Heart left ventricle (tissue), 16 donors: Measurements from ENCODE around the gene ZFP91. TPM values are rescaled to one million over a fixed set of nuclear protein-coding genes. Genes with fewer than 3 reads are reported as not detected.
"Not testable (repeated sequence)": the region's sequence is repeated elsewhere in the genome, so short reads cannot be mapped to it uniquely, and the experiment has no call there.

ENCODE experiments used
- ATAC-seq, 4 donors: fragments of 200-7000 bp; cut with Tn5 transposase; one replicate each; pipeline ENCODE4 v1.9.1; 2020 to 2022; ENCODE audit warnings: moderate library complexity in 4 of 4, mild to moderate bottlenecking in 3 of 4, moderate number of reproducible peaks in 1 of 4
- DNase-seq, 5 donors: peaks; one replicate each; pipeline ENCODE4 v3.0.0-alpha.2; 2020
- H3K27ac ChIP-seq, 12 donors: fragments of 200-600 bp; sonication (generic) in 4 of 12; one replicate each; pipeline versions ENCODE4 v1.5.0 to v1.8.0; 2016 to 2022; ENCODE audit warnings: mild to moderate bottlenecking in 2 of 12
- H3K27me3 ChIP-seq, 9 donors: fragments of 200-600 bp; sonication (generic) in 2 of 9; one replicate each; pipeline versions ENCODE4 v1.5.1 to v1.8.0; 2016 to 2022; ENCODE audit warnings: mild to moderate bottlenecking in 3 of 9
- H3K36me3 ChIP-seq, 9 donors: fragments of 200-600 bp; sonication (generic) in 2 of 9; one replicate each; pipeline versions ENCODE4 v1.5.0 to v1.8.0; 2018 to 2022; ENCODE audit warnings: mild to moderate bottlenecking in 2 of 9
- H3K4me1 ChIP-seq, 12 donors: fragments of 200-600 bp; sonication (generic) in 4 of 12; one replicate each; pipeline versions ENCODE4 v1.5.0 to v1.8.0; 2016 to 2022; ENCODE audit warnings: mild to moderate bottlenecking in 3 of 12
- H3K4me3 ChIP-seq, 12 donors: fragments of 200-600 bp; sonication (generic) in 4 of 12; one replicate each; pipeline versions ENCODE4 v1.5.0 to v1.8.0; 2017 to 2022; ENCODE audit warnings: mild to moderate bottlenecking in 9 of 12, moderate library complexity in 4 of 12
- H3K9me3 ChIP-seq, 12 donors: fragments of 200-600 bp; sonication (generic) in 4 of 12; one replicate each; pipeline versions ENCODE4 v1.5.0 to v1.8.0; 2016 to 2022; ENCODE audit warnings: mild to moderate bottlenecking in 1 of 12
- POLR2A ChIP-seq, 2 donors: fragments of 450-650 bp; IDR thresholded peaks; one replicate each; pipeline ENCODE4 v1.6.1; 2017; ENCODE audit warnings: antibody characterized with exemption in 2 of 2, mild to moderate bottlenecking in 2 of 2, moderate library complexity in 2 of 2
- whole genome bisulfite sequencing, 4 donors: extraction: QIAGEN DNeasy Blood & Tissue Kit in 2 of 4; methylation state at CpG; one replicate each; pipeline versions ENCODE4 v1.1.5 to v1.1.7; 2013 to 2018; 5-methylcytosine and 5-hydroxymethylcytosine counted together
- intact Hi-C, 10 donors: fragments of 100-400 bp; cut with DNase I; formaldehyde crosslinking; loops; one replicate each; pipeline versions ENCODE4 v1.11.1 to v1.14.2; 2022
- polyA plus RNA-seq, 2 donors: library from polyadenylated mRNA; stranded (reverse); fragments of 200-250 nt; gene quantifications; one replicate each; pipeline ENCODE4 v1.2.3, GENCODE V29; 2013
- total RNA-seq, 9 donors: library from RNA; depleted of rRNA in 2 of 9; stranded (reverse); fragments of >200 nt in 2 of 9; fragmentation: NEBNext Ultra II Directional in 3 of 9; extraction: Animal tissue kit (Norgen Biotek cat#: 25700) in 3 of 9; gene quantifications; one replicate each; pipeline versions ENCODE4 v1.1.0 to v1.2.4, GENCODE V29; 2016 to 2023
- TF ChIP-seq, protein P1 (sequence below), 12 donors: fragments of 200-600 bp; sonication (generic) in 4 of 12; IDR thresholded peaks; one replicate each; pipeline versions ENCODE4 v1.5.0 to v1.8.0; 2018 to 2022; ENCODE audit warnings: antibody characterized with exemption in 12 of 12, mild to moderate bottlenecking in 5 of 12
- donor health status: ischemic (EF 13 %, LVEDD 7.1; RV severe dilation, severe dysfunction).
- donor health status: healthy with polysubstance abuse.
- donor health status: DM: no; HTN: yes; CAD: no.
- donor health status: DM: no; HTN: no; CAD: no.
- donor health status: ischemic (EF 25% LVEDD 6.9; RV normal size, moderate dysfunction).
- donor health status: ischemic (EF 25% LVEDD 5.7; RV mildly dilated, moderate dysfunction).
- donor health status: healthy.
- donor health status: DM: yes; HTN: yes; CAD: no.
- donor health status: ischemic (EF 35%, LVEDD 5.7; RV mildly dilated, moderate dysfunction).
- donor health status: nonischemic (EF 11% LVEDD 7.7; RV severe dilation, severe dysfunction).
- donor health status: DM: yes; HTN: yes; CAD: no.
- donor health status: PGD.
- donor health status: ischemic (EF 29% LVEDD 5.4; RV normal size, mild dysfunction).
- donor health status: nonischemic (EF 23%, LVEDD 6.1; RV moderate dilation, normal function).

ZFP91 gene
- total and polyA plus RNA-seq, 11 donors, result 11.2 to 67.0 (median 60.6) TPM

DNA sequence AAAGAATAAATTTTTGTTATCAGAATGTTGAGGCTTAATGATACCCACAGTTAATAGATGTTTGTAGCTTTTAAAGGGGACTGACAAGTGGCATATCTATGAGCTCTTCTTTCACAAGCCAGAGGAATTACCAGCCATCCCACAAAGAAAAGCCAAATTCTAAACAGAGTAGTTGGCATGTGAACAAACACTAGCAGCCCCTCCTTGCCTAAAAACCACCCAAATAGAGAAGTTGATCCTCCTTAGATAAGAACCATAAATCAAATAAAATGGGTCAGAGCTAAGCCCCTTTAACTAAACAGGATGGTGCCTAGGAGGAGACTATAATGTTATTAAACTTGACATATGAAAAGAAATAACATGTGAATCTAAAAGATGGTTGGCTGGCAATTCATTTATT is 14.6 kb upstream of the ZFP91 start:
- no peak overlapping the region for H3K27ac ChIP-seq
- H3K4me3 ChIP-seq, result no peak overlapping the region
- H3K27me3 ChIP-seq, result no peaks in the 10 kb centered on the region
- H3K4me1 ChIP-seq, result peaks cover 0 to 16% (median 0%) of the 10 kb centered on the region in 12 donors
- intact Hi-C loops, result no loop called here
- DNase-seq (no peak), ATAC-seq (no peak)
- TF ChIP-seq, protein P1, sequence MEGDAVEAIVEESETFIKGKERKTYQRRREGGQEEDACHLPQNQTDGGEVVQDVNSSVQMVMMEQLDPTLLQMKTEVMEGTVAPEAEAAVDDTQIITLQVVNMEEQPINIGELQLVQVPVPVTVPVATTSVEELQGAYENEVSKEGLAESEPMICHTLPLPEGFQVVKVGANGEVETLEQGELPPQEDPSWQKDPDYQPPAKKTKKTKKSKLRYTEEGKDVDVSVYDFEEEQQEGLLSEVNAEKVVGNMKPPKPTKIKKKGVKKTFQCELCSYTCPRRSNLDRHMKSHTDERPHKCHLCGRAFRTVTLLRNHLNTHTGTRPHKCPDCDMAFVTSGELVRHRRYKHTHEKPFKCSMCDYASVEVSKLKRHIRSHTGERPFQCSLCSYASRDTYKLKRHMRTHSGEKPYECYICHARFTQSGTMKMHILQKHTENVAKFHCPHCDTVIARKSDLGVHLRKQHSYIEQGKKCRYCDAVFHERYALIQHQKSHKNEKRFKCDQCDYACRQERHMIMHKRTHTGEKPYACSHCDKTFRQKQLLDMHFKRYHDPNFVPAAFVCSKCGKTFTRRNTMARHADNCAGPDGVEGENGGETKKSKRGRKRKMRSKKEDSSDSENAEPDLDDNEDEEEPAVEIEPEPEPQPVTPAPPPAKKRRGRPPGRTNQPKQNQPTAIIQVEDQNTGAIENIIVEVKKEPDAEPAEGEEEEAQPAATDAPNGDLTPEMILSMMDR (IDR thresholded peaks at IDR 0.05), result no peak
- no peak for TF ChIP-seq POLR2A (IDR thresholded peaks at IDR 0.05)
- no peaks in the 10 kb centered on the region for H3K9me3 ChIP-seq
- H3K36me3 ChIP-seq, result peaks cover 0 to 95% (median 78%) of the 10 kb centered on the region in 9 donors

DNA sequence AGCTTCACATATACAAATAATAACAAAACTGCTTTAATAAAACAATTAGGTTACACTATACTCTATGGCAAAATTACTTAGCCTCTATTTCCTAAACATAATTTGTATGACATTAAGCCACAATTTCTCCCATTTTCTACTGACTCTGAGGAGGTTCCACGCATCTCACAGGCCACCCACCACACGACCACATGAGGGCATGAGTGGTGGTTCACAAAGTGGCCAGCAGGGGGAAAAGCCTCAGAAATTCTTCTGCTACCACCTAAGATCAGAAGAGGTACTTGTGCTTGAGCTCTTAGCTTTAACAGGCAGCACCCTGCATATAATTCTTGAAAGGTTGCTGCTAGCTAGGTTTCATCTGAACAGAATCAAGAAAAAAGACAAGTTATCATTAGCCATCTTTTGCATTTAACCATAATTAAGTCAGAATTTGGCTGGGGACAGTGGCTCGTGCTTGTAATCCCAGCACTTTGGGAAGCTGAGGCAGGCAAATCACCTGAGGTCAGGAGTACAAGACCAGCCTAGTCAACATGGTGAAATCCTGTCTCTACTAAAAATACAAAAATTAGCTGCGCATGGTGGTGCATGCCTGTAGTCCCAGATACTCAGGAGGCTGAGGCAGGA is 10.9 kb upstream of the ZFP91 start:
- no peaks in the 10 kb centered on the region for H3K27me3 ChIP-seq
- WGBS, 4 donors, result 63 to 66% (median 64%) methylated on average over 4 of the region's 4 CpGs
- TF ChIP-seq, protein P1 (IDR thresholded peaks at IDR 0.05), result peak; percentile 55 to 84 (median 70)
- no peak for TF ChIP-seq POLR2A (IDR thresholded peaks at IDR 0.05)
- ATAC-seq (peak in 2 of 4 donors; percentile 71 to 75), DNase-seq (peak in 3 of 5 donors; percentile 20 to 44 (median 30))
- no peaks in the 10 kb centered on the region for H3K9me3 ChIP-seq
- H3K36me3 ChIP-seq, result peaks cover 0 to 76% (median 71%) of the 10 kb centered on the region in 9 donors
- no peak overlapping the region for H3K27ac ChIP-seq
- no peak overlapping the region for H3K4me3 ChIP-seq
- H3K4me1 ChIP-seq, result peaks cover 0 to 24% (median 1%) of the 10 kb centered on the region in 12 donors
- intact Hi-C loops, result loop anchor here in 3 of 10 donors (5.0 kb wide), 3 partner anchors 104 to 219 kb away; no protein-coding TSS in a partner anchor

DNA sequence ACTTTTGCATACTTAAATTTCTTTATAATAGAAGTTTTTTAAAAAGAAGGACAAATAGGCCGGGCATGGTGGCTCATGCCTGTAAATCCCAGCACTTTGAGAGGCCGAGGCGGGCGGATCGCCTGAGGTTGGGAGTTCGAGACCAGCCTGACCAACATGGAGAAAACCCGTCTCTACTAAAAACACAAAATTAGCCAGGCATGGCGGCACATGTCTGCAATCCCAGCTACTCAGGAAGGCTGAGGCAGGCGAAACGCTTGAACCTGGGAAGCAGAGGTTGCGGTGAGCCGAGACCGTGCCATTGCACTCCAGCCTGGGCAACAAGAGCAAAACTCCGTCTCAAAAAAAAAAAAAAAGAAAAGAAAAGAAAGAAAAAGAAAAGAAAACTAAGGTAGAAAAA is 6.0 kb upstream of the ZFP91 start:
- peak overlapping the region in 5 of 12 donors; percentile 34 to 100 (median 48) for H3K27ac ChIP-seq

DNA sequence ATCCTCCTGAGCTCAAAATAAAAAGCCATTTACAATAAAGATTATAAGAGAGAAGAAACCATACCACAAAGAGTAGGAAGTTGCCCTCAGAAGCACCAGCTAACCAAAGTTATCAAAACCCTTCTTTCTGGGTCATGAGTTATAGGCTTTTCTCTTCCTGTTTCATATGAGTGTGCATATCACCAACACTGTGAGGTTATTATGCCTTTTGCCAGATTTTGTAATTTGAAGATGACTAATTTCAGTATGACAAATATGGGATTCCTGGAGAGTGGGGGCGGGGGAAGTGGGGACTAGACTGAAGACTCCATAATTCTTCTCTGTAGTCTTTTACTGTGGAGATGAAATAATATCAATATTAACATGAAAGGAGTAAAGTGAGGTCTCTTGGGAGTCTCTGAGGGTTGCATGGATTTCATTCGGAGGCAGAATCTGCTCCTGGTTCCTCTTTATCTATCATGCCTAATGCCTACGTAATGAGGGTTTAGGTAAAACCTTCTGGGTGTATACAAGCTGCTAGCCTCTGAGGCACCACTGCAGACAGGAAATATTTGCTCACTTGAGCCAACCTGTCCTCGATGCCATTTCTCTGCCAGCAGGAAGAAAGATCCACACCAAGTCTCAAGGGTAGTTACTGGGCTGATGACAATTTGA is 5.3 kb upstream of the ZFP91 start:
- H3K9me3 ChIP-seq, result no peaks in the 10 kb centered on the region
- intact Hi-C loops, result loop anchor here in 5 of 10 donors (5.0 to 10.0 kb wide), 4 partner anchors 104 to 1249 kb away; partner anchors contain the start of gene TNKS1BP1 (in 1 of the 5)
- peak overlapping the region in 9 of 12 donors; percentile 13 to 100 (median 41) for H3K27ac ChIP-seq
- peak in 2 of 4 donors; percentile 1 to 33 for ATAC-seq
- peak overlapping the region in 2 of 12 donors; percentile 8 to 56 for H3K4me3 ChIP-seq
- H3K27me3 ChIP-seq, result no peaks in the 10 kb centered on the region
- WGBS, 4 donors, result 34 to 46% (median 38%) methylated on average over 4 of the region's 4 CpGs
- H3K4me1 ChIP-seq, result peaks cover 4 to 59% (median 29%) of the 10 kb centered on the region in 12 donors
- peak in 3 of 5 donors; percentile 36 to 52 (median 50) for DNase-seq
- no peak for TF ChIP-seq POLR2A (IDR thresholded peaks at IDR 0.05)
- TF ChIP-seq, protein P1 (IDR thresholded peaks at IDR 0.05), result no peak
- peaks cover 0 to 23% (median 19%) of the 10 kb centered on the region in 9 donors for H3K36me3 ChIP-seq

More for the DNA sequence above, 6.0 kb upstream of the ZFP91 start:
- not testable (repeated sequence) for DNase-seq, H3K27me3 ChIP-seq, H3K9me3 ChIP-seq, ATAC-seq
- Histone ChIP-seq H3K4me1 (peaks cover 4 to 62% (median 29%) of the 10 kb centered on the region in 12 donors), H3K36me3 (peaks cover 0 to 29% (median 26%) of the 10 kb centered on the region in 9 donors), H3K4me3 (peak overlapping the region in 1 of 12 donors; percentile 56)
- 89 to 98% (median 95%) methylated on average over 14 of the region's 14 CpGs for WGBS, 4 donors
- intact Hi-C loops, result loop anchor here in 5 of 10 donors (5.0 to 10.0 kb wide), 4 partner anchors 104 to 1248 kb away; partner anchors contain the start of gene TNKS1BP1 (in 1 of the 5)
